Testis (tissue), 3 donors: ENCODE results near the gene GMCL2. TPM values are rescaled to one million over a fixed set of nuclear protein-coding genes. Genes with fewer than 3 reads are reported as not detected.

Experiments used
- DNase-seq: peaks from one replicate; pipeline ENCODE4 v3.0.0-alpha.2; 2019
- H3K27ac ChIP-seq, 2 donors: fragments of 200-600 bp; sonication (generic); one replicate each; pipeline ENCODE4 v1.5.1; 2019
- H3K27me3 ChIP-seq: fragments of 200-600 bp; sonication (generic); one replicate; pipeline ENCODE4 v1.5.1; 2019
- H3K36me3 ChIP-seq: fragments of 200-600 bp; sonication (generic); one replicate; pipeline ENCODE4 v1.5.1; 2017; ENCODE audit warnings: low read depth; ENCODE audit errors: missing control alignments
- H3K4me1 ChIP-seq: fragments of 200-600 bp; sonication (generic); one replicate; pipeline ENCODE4 v1.5.1; 2019
- H3K4me3 ChIP-seq, 2 donors: fragments of 200-600 bp; sonication (generic); one replicate each; pipeline ENCODE4 v1.5.1; 2017 to 2019
- H3K9me3 ChIP-seq: fragments of 200-600 bp; sonication (generic); one replicate; pipeline ENCODE4 v1.5.1; 2017
- POLR2A ChIP-seq: fragments of 450-650 bp; IDR thresholded peaks from one replicate; pipeline ENCODE4 v1.6.1; 2017; ENCODE audit warnings: antibody characterized with exemption, mild to moderate bottlenecking, moderate library complexity
- WGBS, 2 donors: methylation state at CpG; one replicate each; pipeline ENCODE4 v1.1.5; 2018; 5-methylcytosine and 5-hydroxymethylcytosine counted together
- intact Hi-C: fragments of 100-400 bp; cut with DNase I; formaldehyde crosslinking; loops from one replicate; pipeline ENCODE4 v1.15.1; 2023; ENCODE audit warnings: low total_unique reads
- polyA plus RNA-seq: library from polyadenylated mRNA; stranded (reverse); fragments of 350-450 nt; fragmentation: Illumina TruSeq; extraction: RNeasy Lipid Tissue Mini Kit (QIAGEN cat#74804); gene quantifications from one replicate; pipeline ENCODE4 v1.2.3, GENCODE V29; 2014; ENCODE audit warnings: low read depth, low replicate concordance; ENCODE audit not compliant: insufficient read depth
- total RNA-seq, 2 donors: library from RNA; depleted of rRNA; stranded (reverse); fragments of >200 nt; gene quantifications; one replicate each; pipeline ENCODE4 v1.2.3, GENCODE V29; 2016
- TF ChIP-seq, protein P1 (sequence below), 3 experiments: fragments of 450-650 bp in 2 of 3; fragments of 200-600 bp in 1 of 3; sonication (generic) in 1 of 3; IDR thresholded peaks; one replicate each; pipeline ENCODE4 v1.5.1; 2016 to 2019; ENCODE audit warnings: antibody characterized with exemption in 3 of 3, mild to moderate bottlenecking in 2 of 3, moderate library complexity in 1 of 3

The GMCL2 gene
- total and polyA plus RNA-seq, 3 donors from 2014 or later, result 9.8 to 53.5 (median 11.0) TPM

DNA sequence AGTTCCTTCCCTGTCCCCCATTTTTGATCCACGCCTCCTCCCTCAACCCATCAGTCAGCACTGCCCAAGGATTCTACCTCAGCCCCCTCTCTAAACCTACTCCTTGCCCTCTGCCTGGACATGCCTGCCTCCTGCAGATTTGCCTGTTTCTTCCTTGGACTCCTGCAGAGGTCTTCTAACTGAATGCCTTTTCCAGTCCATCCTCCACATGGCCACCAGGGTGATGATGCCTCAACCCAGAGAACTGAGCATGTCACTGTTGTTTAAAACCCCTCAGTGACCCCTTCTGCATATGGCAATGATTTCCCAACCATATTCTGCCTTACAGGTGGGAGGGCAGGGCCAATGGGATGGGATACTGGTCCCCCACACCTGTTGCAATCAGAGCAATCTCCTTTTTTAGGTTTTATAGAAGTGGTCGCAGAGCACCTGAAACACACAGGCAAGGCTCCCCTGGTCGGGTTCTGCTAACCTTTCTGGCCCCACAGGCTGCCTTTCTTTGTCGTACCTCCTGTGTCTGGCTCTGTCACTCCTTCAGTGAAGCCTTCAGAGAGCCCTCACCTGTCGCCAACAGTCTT lies 36.1 kb upstream of the GMCL2 start:
- intact Hi-C loops, result no loop called here
- Histone ChIP-seq H3K9me3 (no peaks in the 10 kb centered on the region), H3K36me3 (no peaks in the 10 kb centered on the region), H3K4me1 (no peaks in the 10 kb centered on the region), H3K27ac (no peak overlapping the region), H3K27me3 (no peaks in the 10 kb centered on the region), H3K4me3 (no peak overlapping the region)
- no peak for DNase-seq
- TF ChIP-seq POLR2A, result no peak
- TF ChIP-seq, protein P1, sequence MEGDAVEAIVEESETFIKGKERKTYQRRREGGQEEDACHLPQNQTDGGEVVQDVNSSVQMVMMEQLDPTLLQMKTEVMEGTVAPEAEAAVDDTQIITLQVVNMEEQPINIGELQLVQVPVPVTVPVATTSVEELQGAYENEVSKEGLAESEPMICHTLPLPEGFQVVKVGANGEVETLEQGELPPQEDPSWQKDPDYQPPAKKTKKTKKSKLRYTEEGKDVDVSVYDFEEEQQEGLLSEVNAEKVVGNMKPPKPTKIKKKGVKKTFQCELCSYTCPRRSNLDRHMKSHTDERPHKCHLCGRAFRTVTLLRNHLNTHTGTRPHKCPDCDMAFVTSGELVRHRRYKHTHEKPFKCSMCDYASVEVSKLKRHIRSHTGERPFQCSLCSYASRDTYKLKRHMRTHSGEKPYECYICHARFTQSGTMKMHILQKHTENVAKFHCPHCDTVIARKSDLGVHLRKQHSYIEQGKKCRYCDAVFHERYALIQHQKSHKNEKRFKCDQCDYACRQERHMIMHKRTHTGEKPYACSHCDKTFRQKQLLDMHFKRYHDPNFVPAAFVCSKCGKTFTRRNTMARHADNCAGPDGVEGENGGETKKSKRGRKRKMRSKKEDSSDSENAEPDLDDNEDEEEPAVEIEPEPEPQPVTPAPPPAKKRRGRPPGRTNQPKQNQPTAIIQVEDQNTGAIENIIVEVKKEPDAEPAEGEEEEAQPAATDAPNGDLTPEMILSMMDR (IDR thresholded peaks at IDR 0.05), result no peak
- WGBS, 2 donors, result 87 to 90% methylated on average over 5 of the region's 5 CpGs

DNA sequence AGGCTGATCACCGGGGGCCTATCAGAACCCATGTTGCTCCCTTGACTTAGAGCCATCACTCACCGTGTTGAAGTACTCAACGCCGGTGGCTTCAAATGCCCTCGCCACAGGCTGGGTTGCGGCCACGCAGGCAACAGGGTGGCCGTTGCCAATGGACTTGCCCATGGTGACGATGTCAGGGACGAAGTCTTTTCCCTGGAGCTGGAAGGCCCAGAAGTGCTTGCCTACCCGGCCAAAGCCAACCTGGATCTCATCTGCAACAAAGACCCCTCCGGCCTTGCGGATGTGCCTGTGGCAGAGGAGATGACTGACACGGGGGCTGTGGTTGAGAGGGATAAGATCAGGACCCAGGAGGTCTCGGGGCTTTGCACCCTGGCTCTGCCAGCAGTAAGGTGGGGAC lies 35.1 kb upstream of the GMCL2 start:
- H3K27me3 ChIP-seq, result no peaks in the 10 kb centered on the region
- 92 to 98% methylated on average over 9 to 15 of the region's 15 CpGs for WGBS, 2 donors
- no peak for TF ChIP-seq POLR2A
- TF ChIP-seq, protein P1 (IDR thresholded peaks at IDR 0.05), result no peak
- H3K4me3 ChIP-seq, result no peak overlapping the region
- DNase-seq, result no peak
- H3K27ac ChIP-seq, result no peak overlapping the region
- H3K36me3 ChIP-seq, result no peaks in the 10 kb centered on the region
- H3K9me3 ChIP-seq, result no peaks in the 10 kb centered on the region
- intact Hi-C loops, result no loop called here
- H3K4me1 ChIP-seq, result no peaks in the 10 kb centered on the region

DNA sequence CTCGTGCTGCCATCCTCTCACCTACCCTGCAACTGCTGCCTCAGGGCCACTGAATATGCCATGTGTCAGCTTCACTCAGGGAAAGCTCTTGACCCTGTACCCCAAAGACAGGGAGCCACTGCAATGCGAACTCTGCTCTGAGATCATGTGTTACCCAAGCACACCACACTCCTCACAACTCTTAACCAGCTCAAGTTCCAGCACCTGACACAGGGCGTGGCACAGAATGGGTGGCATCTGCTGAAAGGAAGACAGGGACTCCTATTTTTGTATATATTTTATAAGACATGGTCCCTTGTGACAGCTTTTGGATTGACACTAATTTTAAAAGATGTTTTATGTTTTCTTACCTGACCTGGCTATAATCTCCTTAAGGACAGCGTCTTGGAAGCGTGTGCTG lies 34.7 kb upstream of the GMCL2 start:
- WGBS, 2 donors, result 82 to 88% methylated on average over 3 to 5 of the region's 5 CpGs
- Histone ChIP-seq H3K4me1 (no peaks in the 10 kb centered on the region), H3K36me3 (no peaks in the 10 kb centered on the region), H3K4me3 (no peak overlapping the region), H3K27me3 (no peaks in the 10 kb centered on the region), H3K27ac (no peak overlapping the region), H3K9me3 (no peaks in the 10 kb centered on the region)
- intact Hi-C loops, result no loop called here
- DNase-seq, result no peak
- TF ChIP-seq, protein P1 (IDR thresholded peaks at IDR 0.05), result no peak
- TF ChIP-seq POLR2A, result no peak

DNA sequence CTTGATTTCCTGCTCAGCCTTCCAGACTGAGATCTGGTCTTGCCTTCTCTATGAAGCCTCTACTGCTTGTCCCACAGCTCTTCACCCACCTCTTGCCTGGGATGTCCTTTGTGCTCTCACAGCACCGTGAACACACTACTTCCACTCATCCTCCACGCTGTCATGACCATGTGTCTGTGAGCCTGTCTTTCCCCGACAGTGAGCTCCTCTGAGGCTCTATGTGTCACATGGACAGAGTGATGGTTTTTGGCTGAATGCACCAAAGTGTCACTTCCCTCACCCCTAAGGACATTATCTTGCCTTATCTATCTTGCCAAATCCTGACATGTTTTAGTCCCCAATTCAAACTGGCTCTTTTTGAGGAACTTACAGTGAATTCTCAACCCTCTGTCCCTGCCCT lies 34.1 kb upstream of the GMCL2 start:
- Histone ChIP-seq H3K36me3 (no peaks in the 10 kb centered on the region), H3K27ac (no peak overlapping the region)
- TF ChIP-seq, protein P1 (IDR thresholded peaks at IDR 0.05), result no peak
- TF ChIP-seq POLR2A, result no peak

DNA sequence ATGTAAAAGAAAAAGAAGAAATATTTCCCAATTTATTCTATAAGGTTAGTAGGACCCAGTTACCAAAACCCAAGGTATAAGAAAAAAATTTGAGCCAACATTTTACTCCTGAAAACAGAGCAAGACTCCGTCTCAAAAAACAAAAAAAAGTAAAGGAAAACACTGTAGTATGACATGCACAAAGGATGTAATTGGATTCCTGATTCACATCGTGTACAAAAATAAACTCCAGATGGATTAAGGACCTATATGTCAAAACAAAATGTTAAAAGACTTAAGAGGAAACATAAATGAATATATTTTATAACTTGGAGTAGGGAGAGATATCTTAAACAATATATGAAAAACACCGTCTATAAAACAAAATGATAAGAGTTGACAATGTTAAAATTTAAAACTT lies 31.7 kb upstream of the GMCL2 start:
- H3K4me3 ChIP-seq, result no peak overlapping the region
- no peaks in the 10 kb centered on the region for H3K4me1 ChIP-seq
- intact Hi-C loops, result no loop called here
- DNase-seq, result no peak
- no peaks in the 10 kb centered on the region for H3K9me3 ChIP-seq
- no peaks in the 10 kb centered on the region for H3K27me3 ChIP-seq
- H3K27ac ChIP-seq, result no peak overlapping the region
- TF ChIP-seq, protein P1 (IDR thresholded peaks at IDR 0.05), result no peak
- no peak for TF ChIP-seq POLR2A
- WGBS, 2 donors, result 77 to 80% methylated on average over 3 of the region's 3 CpGs
- H3K36me3 ChIP-seq, result no peaks in the 10 kb centered on the region

More for the DNA sequence above, 34.1 kb upstream of the GMCL2 start:
- WGBS, 2 donors, result 83 to 90% methylated on average over 3 of the region's 3 CpGs
- Histone ChIP-seq H3K27me3 (no peaks in the 10 kb centered on the region), H3K4me3 (no peak overlapping the region), H3K9me3 (no peaks in the 10 kb centered on the region), H3K4me1 (no peaks in the 10 kb centered on the region)
- DNase-seq, result no peak
- intact Hi-C loops, result no loop called here
